Prostate gland (tissue), 2 donors: ENCODE results near the gene SLC6A2. TPM values are rescaled to one million over a fixed set of nuclear protein-coding genes. Genes with fewer than 3 reads are reported as not detected.

Experiments
- DNase-seq: peaks from one replicate; pipeline ENCODE4 v3.0.0-alpha.2; 2019; ENCODE audit warnings: low spot score
- H3K27ac ChIP-seq, 2 donors: fragments of 200-600 bp; sonication (generic); 2 replicates each; pipeline ENCODE4 v1.5.1; 2017 to 2019
- H3K27me3 ChIP-seq: fragments of 200-600 bp; sonication (generic); replicated peaks from 2 replicates; pipeline ENCODE4 v1.5.1; 2019; ENCODE audit not compliant: insufficient read depth
- H3K36me3 ChIP-seq, 2 donors: fragments of 200-600 bp; sonication (generic); 1 replicate in 1 of 2; 2 replicates in 1 of 2; pipeline versions ENCODE4 v1.5.1 to v1.8.1; 2017 to 2019
- H3K4me1 ChIP-seq: fragments of 200-600 bp; sonication (generic); replicated peaks from 2 replicates; pipeline ENCODE4 v1.5.1; 2019
- H3K4me3 ChIP-seq, 2 donors: fragments of 200-600 bp; sonication (generic); 2 replicates each; pipeline ENCODE4 v1.5.1; 2017 to 2019
- H3K9me3 ChIP-seq: fragments of 200-600 bp; sonication (generic); 2 replicates; pipeline ENCODE4 v1.5.1; 2017
- CTCF ChIP-seq, 4 experiments: fragments of 200-600 bp in 2 of 4; fragments of 450-650 bp in 2 of 4; sonication (generic) in 2 of 4; IDR thresholded peaks; 1 replicate in 3 of 4; 2 replicates in 1 of 4; pipeline ENCODE4 v1.5.1; 2016 to 2019; ENCODE audit warnings: antibody characterized with exemption in 4 of 4, mild to moderate bottlenecking in 2 of 4, moderate library complexity in 2 of 4
- POLR2A ChIP-seq: fragments of 450-650 bp; IDR thresholded peaks from one replicate; pipeline ENCODE4 v1.6.1; 2016; ENCODE audit warnings: antibody characterized with exemption, mild to moderate bottlenecking
- POLR2AphosphoS5 ChIP-seq: sonication (generic); formaldehyde crosslinking; IDR thresholded peaks from one replicate; pipeline ENCODE4 v1.6.1; 2017; ENCODE audit warnings: antibody characterized with exemption
- WGBS: methylation state at CpG from one replicate; pipeline ENCODE4 v1.1.5; 2018; 5-methylcytosine and 5-hydroxymethylcytosine counted together
- intact Hi-C: fragments of 100-400 bp; cut with DNase I; formaldehyde crosslinking; loops from one replicate; pipeline ENCODE4 v1.14.2; 2022
- total RNA-seq, 2 donors: library from RNA; depleted of rRNA; stranded (reverse); fragments of >200 nt; gene quantifications; one replicate each; pipeline ENCODE4 v1.1.0, GENCODE V29; 2016

Gene SLC6A2
- total RNA-seq, 2 donors from 2014 or later = 0.32 to 2.6 TPM

- H3K4me3 ChIP-seq = no peak overlapping the region
- TF ChIP-seq POLR2A (no peak), POLR2AphosphoS5 (no peak), CTCF (IDR thresholded peaks at IDR 0.05) (no peak)
- no peak overlapping the region for H3K27ac ChIP-seq
- intact Hi-C loops = loop anchor here (5.0 kb wide), 1 partner anchor 159 kb away; no protein-coding TSS in a partner anchor
- H3K9me3 ChIP-seq = no peaks in the 10 kb centered on the region
- H3K4me1 ChIP-seq = no peaks in the 10 kb centered on the region
- peaks cover 5% of the 10 kb centered on the region for H3K27me3 ChIP-seq
- DNase-seq = no peak
- WGBS = 88% methylated on average over 3 of the region's 3 CpGs
- H3K36me3 ChIP-seq = no peaks in the 10 kb centered on the region
Observed at GRCh38 chr16:55700961-55701360, 45.2 kb downstream of the SLC6A2 start.

- Histone ChIP-seq H3K4me3 (no peak overlapping the region), H3K27ac (no peak overlapping the region), H3K4me1 (no peaks in the 10 kb centered on the region), H3K9me3 (no peaks in the 10 kb centered on the region), H3K27me3 (peaks cover 5% of the 10 kb centered on the region), H3K36me3 (no peaks in the 10 kb centered on the region)
- TF ChIP-seq CTCF (IDR thresholded peaks at IDR 0.05) (peak in 3 of 4 experiments; percentile 57 to 75 (median 60)), POLR2A (no peak), POLR2AphosphoS5 (no peak)
- 65% methylated on average over 9 of the region's 9 CpGs for WGBS
- DNase-seq = peak; percentile 32
- intact Hi-C loops = loop anchor here (2.0 to 5.0 kb wide), 2 partner anchors 159 to 237 kb away; no protein-coding TSS in a partner anchor
Observed at GRCh38 chr16:55701442-55702319, 45.9 kb downstream of the SLC6A2 start.

- no peak overlapping the region for H3K27ac ChIP-seq
- intact Hi-C loops = loop anchor here (2.0 to 5.0 kb wide), 2 partner anchors 161 to 239 kb away; no protein-coding TSS in a partner anchor
- WGBS = 56% methylated on average over 10 of the region's 10 CpGs
- DNase-seq = peak; percentile 50
- no peak overlapping the region for H3K4me3 ChIP-seq
- H3K36me3 ChIP-seq = no peaks in the 10 kb centered on the region
- peaks cover 5% of the 10 kb centered on the region for H3K27me3 ChIP-seq
- no peaks in the 10 kb centered on the region for H3K9me3 ChIP-seq
- TF ChIP-seq CTCF (IDR thresholded peaks at IDR 0.05) (peak in 3 of 4 experiments; percentile 46 to 57 (median 55)), POLR2AphosphoS5 (no peak), POLR2A (no peak)
- no peaks in the 10 kb centered on the region for H3K4me1 ChIP-seq
Observed at GRCh38 chr16:55703003-55704001, 47.5 kb downstream of the SLC6A2 start.

- no peak for DNase-seq
Observed at GRCh38 chr16:55706739-55707384, 51.1 kb downstream of the SLC6A2 start.

More at GRCh38 chr16:55706739-55707384, 51.1 kb downstream of the SLC6A2 start:
- H3K36me3 ChIP-seq = no peaks in the 10 kb centered on the region
- H3K4me1 ChIP-seq = no peaks in the 10 kb centered on the region
- TF ChIP-seq POLR2AphosphoS5 (no peak), CTCF (IDR thresholded peaks at IDR 0.05) (no peak), POLR2A (no peak)
- no peaks in the 10 kb centered on the region for H3K9me3 ChIP-seq
- no peak overlapping the region for H3K27ac ChIP-seq
- WGBS = 10% methylated on average over 1 of the region's 1 CpG
- peaks cover 5% of the 10 kb centered on the region for H3K27me3 ChIP-seq
- H3K4me3 ChIP-seq = no peak overlapping the region
- intact Hi-C loops = no loop called here
